ENCODE results near the gene NT5C3B.
"Not testable (repeated sequence)": the region's sequence is repeated elsewhere in the genome, so short reads cannot be mapped to it uniquely, and the experiment has no call there.

NT5C3B gene

GRCh38 chr17:41837761-41838538 is 1.9 kb upstream of the NT5C3B start, which contains the start of gene KLHL10:
KLHL10 (plus strand) TSS chr17:41837825; CDS start chr17:41837933, 108 bp downstream.
- no peak for DNase-seq

GRCh38 chr17:41836550-41837196 is 641 bp upstream of the NT5C3B start:
- DNase-seq = no peak

- DNase-seq = peak; percentile 58 to 60
Measured at GRCh38 chr17:41835214-41835799, 725 bp downstream of the NT5C3B start.

- DNase-seq = not testable (repeated sequence)
Measured at GRCh38 chr17:41829961-41830360, 6.1 kb downstream of the NT5C3B start.

- DNase-seq = no peak
Measured at GRCh38 chr17:41825175-41825845, 10.7 kb downstream of the NT5C3B start.

GRCh38 chr17:41824086-41824485 is 11.9 kb downstream of the NT5C3B start:
- DNase-seq = no peak

GRCh38 chr17:41823580-41823979 is 12.5 kb downstream of the NT5C3B start:
- DNase-seq = no peak

- no peak for DNase-seq
Measured at GRCh38 chr17:41823141-41823524, 12.9 kb downstream of the NT5C3B start.

- no peak for DNase-seq
Measured at GRCh38 chr17:41822216-41823140, 13.6 kb downstream of the NT5C3B start.

- no peak for DNase-seq
Measured at GRCh38 chr17:41821776-41822175, 14.3 kb downstream of the NT5C3B start.

GRCh38 chr17:41818024-41818423 is 18.0 kb downstream of the NT5C3B start:
- no peak for DNase-seq

GRCh38 chr17:41816637-41817320 is 19.3 kb downstream of the NT5C3B start:
- DNase-seq = no peak

GRCh38 chr17:41814195-41814594 is 21.8 kb downstream of the NT5C3B start:
- DNase-seq = no peak

GRCh38 chr17:41813699-41814124 is 22.3 kb downstream of the NT5C3B start:
- no peak for DNase-seq

- no peak for DNase-seq
Measured at GRCh38 chr17:41813152-41813680, 22.8 kb downstream of the NT5C3B start.

GRCh38 chr17:41812381-41813151 is 23.5 kb downstream of the NT5C3B start, which contains the start of gene FKBP10:
FKBP10 (plus strand) TSS chr17:41813004; CDS start chr17:41813035, 31 bp downstream.
- peak; percentile 39 for DNase-seq

- peak; percentile 78 to 85 for DNase-seq
Measured at GRCh38 chr17:41811549-41812380, 24.3 kb downstream of the NT5C3B start, which contains the start of gene P3H4. P3H4 (minus strand) TSS chr17:41811949; CDS start chr17:41811915, 34 bp downstream.

GRCh38 chr17:41810659-41811548 is 25.1 kb downstream of the NT5C3B start:
- no peak for DNase-seq
